Measurements from ENCODE around the gene OR9A2. TPM values are rescaled to one million over a fixed set of nuclear protein-coding genes. Genes with fewer than 3 reads are reported as not detected.

Gene OR9A2
- total and polyA plus RNA-seq, 4 donors: 0.28 to 0.50 TPM; not detected in 2

DNA sequence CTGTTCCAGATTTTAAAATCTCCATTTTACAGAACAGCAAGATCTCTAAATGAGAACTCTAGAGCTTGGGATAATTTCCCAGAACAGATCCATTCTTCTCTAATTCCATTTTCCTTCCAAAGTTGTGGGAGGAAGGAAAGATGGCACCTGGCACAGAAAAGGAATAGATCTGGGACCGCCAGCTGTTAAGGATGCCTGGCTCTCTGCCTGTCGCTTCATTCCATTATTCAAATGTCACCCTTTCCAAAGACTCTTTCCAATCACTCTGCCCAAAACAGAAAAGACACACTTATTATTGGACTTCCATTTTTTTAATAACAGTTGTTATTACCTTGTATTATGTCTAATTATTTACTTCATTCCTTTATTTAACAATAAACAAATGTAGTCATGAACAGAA, 751 bp upstream of the OR9A2 start:
- H3K4me3 ChIP-seq (ENCODE audit: low read depth, low read length): no peak overlapping the region
- WGBS (ENCODE audit: insufficient coverage): no CpG with 5 or more reads among the region's 2 CpGs
- DNase-seq (ENCODE audit: low read depth in 4 of 6, low spot score in 6 of 6): no peak
- H3K27ac ChIP-seq (ENCODE audit: low read depth, low read length): no peak overlapping the region
- no peaks in the 10 kb centered on the region for H3K9me3 ChIP-seq (ENCODE audit: control insufficient read depth, insufficient read depth, low read length)
- no peaks in the 10 kb centered on the region for H3K27me3 ChIP-seq (ENCODE audit: control insufficient read depth, insufficient read depth, low read length)
- no peaks in the 10 kb centered on the region for H3K36me3 ChIP-seq (ENCODE audit: control insufficient read depth, insufficient read depth, low read length)
- no peaks in the 10 kb centered on the region for H3K4me1 ChIP-seq (ENCODE audit: control insufficient read depth, insufficient read depth, low read length)

DNA sequence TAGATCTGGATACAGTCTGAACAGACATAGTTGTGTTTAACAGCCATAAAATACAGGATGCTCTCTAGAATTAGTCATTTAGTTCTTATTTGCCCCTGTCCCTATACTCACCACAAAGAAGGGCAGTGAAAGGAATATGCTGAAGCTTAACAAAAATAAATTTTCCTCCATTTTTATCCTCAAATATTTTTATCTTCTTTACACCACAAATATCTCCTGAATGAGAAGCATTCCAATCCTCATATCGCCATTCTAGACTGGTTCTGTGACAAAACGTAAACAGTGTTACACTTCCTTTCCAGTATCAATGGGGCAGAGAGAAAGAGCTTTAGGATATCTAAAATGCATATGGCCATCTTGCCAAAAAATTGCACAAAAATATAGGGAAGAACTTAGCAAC, 1.6 kb downstream of the OR9A2 start:
- WGBS (ENCODE audit: insufficient coverage): no CpG with 5 or more reads among the region's 2 CpGs

GRCh38 chr7:143023047-143023446, 3.9 kb downstream of the OR9A2 start:
- no peaks in the 10 kb centered on the region for H3K9me3 ChIP-seq (ENCODE audit: control insufficient read depth, insufficient read depth, low read length)
- H3K27me3 ChIP-seq (ENCODE audit: control insufficient read depth, insufficient read depth, low read length): no peaks in the 10 kb centered on the region
- H3K4me3 ChIP-seq (ENCODE audit: low read depth, low read length): no peak overlapping the region
- no peaks in the 10 kb centered on the region for H3K36me3 ChIP-seq (ENCODE audit: control insufficient read depth, insufficient read depth, low read length)
- H3K4me1 ChIP-seq (ENCODE audit: control insufficient read depth, insufficient read depth, low read length): no peaks in the 10 kb centered on the region
- H3K27ac ChIP-seq (ENCODE audit: low read depth, low read length): no peak overlapping the region
- no peak for DNase-seq (ENCODE audit: low read depth in 4 of 6, low spot score in 6 of 6)

More for the DNA sequence above, 1.6 kb downstream of the OR9A2 start:
- DNase-seq (ENCODE audit: low read depth in 4 of 6, low spot score in 6 of 6): no peak
- H3K27ac ChIP-seq (ENCODE audit: low read depth, low read length): no peak overlapping the region
- H3K36me3 ChIP-seq (ENCODE audit: control insufficient read depth, insufficient read depth, low read length): no peaks in the 10 kb centered on the region
- H3K9me3 ChIP-seq (ENCODE audit: control insufficient read depth, insufficient read depth, low read length): no peaks in the 10 kb centered on the region
- H3K4me3 ChIP-seq (ENCODE audit: low read depth, low read length): no peak overlapping the region
- H3K4me1 ChIP-seq (ENCODE audit: control insufficient read depth, insufficient read depth, low read length): no peaks in the 10 kb centered on the region
- no peaks in the 10 kb centered on the region for H3K27me3 ChIP-seq (ENCODE audit: control insufficient read depth, insufficient read depth, low read length)

- Histone ChIP-seq H3K4me1 (ENCODE audit: control insufficient read depth, insufficient read depth, low read length) (no peaks in the 10 kb centered on the region), H3K27ac (ENCODE audit: low read depth, low read length) (no peak overlapping the region), H3K27me3 (ENCODE audit: control insufficient read depth, insufficient read depth, low read length) (no peaks in the 10 kb centered on the region), H3K9me3 (ENCODE audit: control insufficient read depth, insufficient read depth, low read length) (no peaks in the 10 kb centered on the region), H3K36me3 (ENCODE audit: control insufficient read depth, insufficient read depth, low read length) (no peaks in the 10 kb centered on the region), H3K4me3 (ENCODE audit: low read depth, low read length) (no peak overlapping the region)
- no peak for DNase-seq (ENCODE audit: low read depth in 4 of 6, low spot score in 6 of 6)
These were observed 8.0 kb downstream of the OR9A2 start for GRCh38 chr7:143018931-143019330.

- Histone ChIP-seq H3K4me1 (ENCODE audit: control insufficient read depth, insufficient read depth, low read length) (no peaks in the 10 kb centered on the region), H3K27ac (ENCODE audit: low read depth, low read length) (no peak overlapping the region), H3K9me3 (ENCODE audit: control insufficient read depth, insufficient read depth, low read length) (no peaks in the 10 kb centered on the region), H3K36me3 (ENCODE audit: control insufficient read depth, insufficient read depth, low read length) (no peaks in the 10 kb centered on the region), H3K4me3 (ENCODE audit: low read depth, low read length) (no peak overlapping the region), H3K27me3 (ENCODE audit: control insufficient read depth, insufficient read depth, low read length) (no peaks in the 10 kb centered on the region)
- WGBS (ENCODE audit: insufficient coverage): 77% methylated on average over 2 of the region's 2 CpGs
- no peak for DNase-seq (ENCODE audit: low read depth in 4 of 6, low spot score in 6 of 6)
These were observed 9.9 kb downstream of the OR9A2 start for GRCh38 chr7:143016996-143017395.

DNA sequence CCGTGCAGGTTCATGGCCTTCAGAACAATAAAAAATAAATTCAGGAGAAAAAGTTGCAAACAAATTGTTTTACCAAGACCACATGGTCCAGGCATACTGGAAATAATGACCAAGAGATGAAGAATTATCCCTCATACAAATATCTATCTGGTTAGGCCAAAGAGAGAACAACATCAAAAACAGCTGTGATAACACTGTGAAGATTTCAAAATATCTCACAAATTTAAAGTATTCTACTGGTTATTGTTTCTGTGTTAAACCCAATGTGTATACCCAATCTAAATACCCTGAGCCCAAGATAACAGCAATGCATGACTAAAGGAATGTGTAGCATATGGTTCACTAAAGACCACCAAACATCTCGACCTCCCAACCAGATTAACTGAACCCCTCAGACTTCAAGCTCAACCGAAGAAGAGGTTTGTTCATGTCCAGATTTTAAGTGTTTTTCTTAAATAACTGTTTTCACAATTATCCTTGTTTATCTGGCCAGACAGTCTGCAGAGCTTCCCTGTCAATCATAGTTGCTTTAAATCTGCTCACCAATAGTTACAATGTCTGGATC, 10.9 kb downstream of the OR9A2 start:
- Histone ChIP-seq H3K9me3 (ENCODE audit: control insufficient read depth, insufficient read depth, low read length) (no peaks in the 10 kb centered on the region), H3K4me1 (ENCODE audit: control insufficient read depth, insufficient read depth, low read length) (no peaks in the 10 kb centered on the region), H3K27me3 (ENCODE audit: control insufficient read depth, insufficient read depth, low read length) (no peaks in the 10 kb centered on the region), H3K27ac (ENCODE audit: low read depth, low read length) (no peak overlapping the region), H3K36me3 (ENCODE audit: control insufficient read depth, insufficient read depth, low read length) (no peaks in the 10 kb centered on the region), H3K4me3 (ENCODE audit: low read depth, low read length) (no peak overlapping the region)
- no peak for DNase-seq (ENCODE audit: low read depth in 4 of 6, low spot score in 6 of 6)
- 83% methylated on average over 1 of the region's 3 CpGs for WGBS (ENCODE audit: insufficient coverage)

- Histone ChIP-seq H3K27me3 (ENCODE audit: control insufficient read depth, insufficient read depth, low read length) (no peaks in the 10 kb centered on the region), H3K4me1 (ENCODE audit: control insufficient read depth, insufficient read depth, low read length) (no peaks in the 10 kb centered on the region), H3K9me3 (ENCODE audit: control insufficient read depth, insufficient read depth, low read length) (no peaks in the 10 kb centered on the region), H3K36me3 (ENCODE audit: control insufficient read depth, insufficient read depth, low read length) (no peaks in the 10 kb centered on the region), H3K27ac (ENCODE audit: low read depth, low read length) (no peak overlapping the region), H3K4me3 (ENCODE audit: low read depth, low read length) (no peak overlapping the region)
- WGBS (ENCODE audit: insufficient coverage): 80% methylated on average over 1 of the region's 2 CpGs
- DNase-seq (ENCODE audit: low read depth in 4 of 6, low spot score in 6 of 6): no peak
These were observed 11.8 kb downstream of the OR9A2 start for GRCh38 chr7:143015084-143015483.

GRCh38 chr7:143013893-143014292, 13.0 kb downstream of the OR9A2 start:
- no peaks in the 10 kb centered on the region for H3K36me3 ChIP-seq (ENCODE audit: control insufficient read depth, insufficient read depth, low read length)
- no peak overlapping the region for H3K4me3 ChIP-seq (ENCODE audit: low read depth, low read length)
- no peak for DNase-seq (ENCODE audit: low read depth in 4 of 6, low spot score in 6 of 6)
- no peak overlapping the region for H3K27ac ChIP-seq (ENCODE audit: low read depth, low read length)
- WGBS (ENCODE audit: insufficient coverage): 84% methylated on average over 3 of the region's 5 CpGs
- no peaks in the 10 kb centered on the region for H3K4me1 ChIP-seq (ENCODE audit: control insufficient read depth, insufficient read depth, low read length)
- no peaks in the 10 kb centered on the region for H3K9me3 ChIP-seq (ENCODE audit: control insufficient read depth, insufficient read depth, low read length)
- H3K27me3 ChIP-seq (ENCODE audit: control insufficient read depth, insufficient read depth, low read length): no peaks in the 10 kb centered on the region

DNA sequence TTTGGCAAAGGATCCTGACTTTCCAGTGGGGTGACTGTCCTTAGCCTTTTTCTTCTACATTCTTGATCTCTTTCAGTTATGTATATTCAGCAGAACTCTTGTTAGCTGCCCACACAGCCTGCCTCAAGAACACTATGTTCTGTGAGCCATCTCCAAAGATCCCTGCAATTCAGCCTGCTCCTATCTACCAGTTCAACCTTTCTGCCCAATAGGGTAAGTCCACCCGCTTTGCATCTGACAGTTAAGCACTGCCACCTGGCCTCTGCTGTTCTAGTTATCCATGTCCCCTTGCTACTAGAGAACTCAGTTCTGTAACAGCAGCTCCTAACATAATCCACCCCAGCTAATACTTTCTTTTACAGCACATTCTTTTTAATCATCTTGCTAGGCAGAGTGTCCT, 13.5 kb downstream of the OR9A2 start:
- DNase-seq (ENCODE audit: low read depth in 4 of 6, low spot score in 6 of 6): no peak
- 93% methylated on average over 1 of the region's 1 CpG for WGBS (ENCODE audit: insufficient coverage)

GRCh38 chr7:143012409-143012808, 14.5 kb downstream of the OR9A2 start:
- no peaks in the 10 kb centered on the region for H3K9me3 ChIP-seq (ENCODE audit: control insufficient read depth, insufficient read depth, low read length)
- no peak overlapping the region for H3K27ac ChIP-seq (ENCODE audit: low read depth, low read length)
- no peaks in the 10 kb centered on the region for H3K27me3 ChIP-seq (ENCODE audit: control insufficient read depth, insufficient read depth, low read length)
- WGBS (ENCODE audit: insufficient coverage): 79% methylated on average over 4 of the region's 4 CpGs
- no peak overlapping the region for H3K4me3 ChIP-seq (ENCODE audit: low read depth, low read length)
- no peaks in the 10 kb centered on the region for H3K4me1 ChIP-seq (ENCODE audit: control insufficient read depth, insufficient read depth, low read length)
- DNase-seq (ENCODE audit: low read depth in 4 of 6, low spot score in 6 of 6): no peak
- no peaks in the 10 kb centered on the region for H3K36me3 ChIP-seq (ENCODE audit: control insufficient read depth, insufficient read depth, low read length)

More for the DNA sequence above, 13.5 kb downstream of the OR9A2 start:
- Histone ChIP-seq H3K4me1 (ENCODE audit: control insufficient read depth, insufficient read depth, low read length) (no peaks in the 10 kb centered on the region), H3K27ac (ENCODE audit: low read depth, low read length) (no peak overlapping the region), H3K36me3 (ENCODE audit: control insufficient read depth, insufficient read depth, low read length) (no peaks in the 10 kb centered on the region), H3K9me3 (ENCODE audit: control insufficient read depth, insufficient read depth, low read length) (no peaks in the 10 kb centered on the region), H3K27me3 (ENCODE audit: control insufficient read depth, insufficient read depth, low read length) (no peaks in the 10 kb centered on the region), H3K4me3 (ENCODE audit: low read depth, low read length) (no peak overlapping the region)
